HS-27A (cell line): ENCODE results near the gene FAM107B.
"Not testable (repeated sequence)": the region's sequence is repeated elsewhere in the genome, so short reads cannot be mapped to it uniquely, and the experiment has no call there.

ENCODE experiments used
- DNase-seq: peaks from one replicate; pipeline ENCODE4 v3.0.0-alpha.2; 2012; ENCODE audit warnings: low read depth, missing footprints

Gene FAM107B

GRCh38 chr10:14600065-14600464, 174.6 kb downstream of the FAM107B start:
- DNase-seq, result no peak

DNA sequence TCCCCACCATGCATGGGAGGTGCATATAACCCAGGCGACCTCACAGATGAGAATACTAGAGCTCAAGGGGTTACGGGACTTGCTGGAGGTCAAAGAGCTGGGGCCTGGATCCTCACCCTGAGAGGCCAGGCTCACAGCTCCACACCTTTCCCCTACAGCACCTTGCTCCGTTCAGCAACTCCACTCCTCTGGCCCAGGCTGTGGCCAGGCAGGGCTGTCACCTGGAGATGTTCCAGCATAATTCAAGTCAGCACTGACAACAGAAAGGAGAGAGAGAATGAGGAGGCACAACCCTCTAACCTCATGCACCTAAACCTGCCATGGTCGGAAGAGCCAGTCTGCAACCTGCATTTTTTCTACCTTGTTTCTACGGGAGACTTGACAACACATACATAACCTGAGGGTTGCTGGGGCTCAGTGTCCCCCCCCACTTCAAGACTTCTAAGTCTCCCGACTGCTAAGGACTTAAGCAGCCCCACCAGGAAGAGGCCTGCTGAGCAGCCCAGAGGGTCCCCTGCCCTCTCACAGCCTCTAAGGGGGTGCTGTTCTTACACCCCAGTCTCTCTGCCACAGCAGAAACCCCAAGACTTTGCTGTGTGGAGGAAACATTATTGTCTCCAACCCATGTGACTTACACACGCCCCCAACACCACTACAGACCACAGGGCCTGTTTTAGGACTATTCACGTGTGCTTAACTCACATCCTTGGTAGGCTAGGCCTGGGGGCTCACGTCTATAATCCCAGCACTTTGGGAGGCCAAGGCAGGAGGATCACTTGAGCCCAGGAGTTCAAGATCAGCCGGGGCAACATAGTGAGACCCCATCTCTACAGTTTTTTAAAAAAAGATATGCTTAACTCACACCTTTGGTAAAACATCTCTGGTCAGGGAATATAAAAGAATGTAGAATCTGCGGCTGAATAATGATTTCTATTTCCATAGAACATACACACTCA, 175.6 kb downstream of the FAM107B start:
- DNase-seq, result no peak

- no peak for DNase-seq
These were observed 179.0 kb downstream of the FAM107B start for GRCh38 chr10:14595526-14596182.

- no peak for DNase-seq
These were observed 179.7 kb downstream of the FAM107B start for GRCh38 chr10:14594878-14595525.

DNA sequence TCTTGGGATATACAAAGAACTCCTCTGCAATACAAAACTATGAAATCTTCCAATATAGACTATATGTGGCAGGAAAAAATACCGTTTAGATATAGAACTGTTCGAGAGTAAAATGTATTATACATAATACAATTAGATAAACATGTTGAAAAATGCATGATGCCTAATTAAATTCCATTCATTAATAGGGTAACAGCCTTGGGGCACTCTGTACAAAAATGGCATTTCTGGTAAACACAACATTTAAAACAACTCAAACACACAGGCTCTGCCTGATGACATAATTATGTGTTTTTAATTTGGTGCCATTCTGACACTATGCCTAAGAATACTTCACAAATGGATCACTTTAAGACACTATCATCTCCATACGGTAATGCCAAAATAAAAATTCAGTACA, 180.9 kb downstream of the FAM107B start:
- no peak for DNase-seq

GRCh38 chr10:14592566-14592965, 182.1 kb downstream of the FAM107B start:
- no peak for DNase-seq

DNA sequence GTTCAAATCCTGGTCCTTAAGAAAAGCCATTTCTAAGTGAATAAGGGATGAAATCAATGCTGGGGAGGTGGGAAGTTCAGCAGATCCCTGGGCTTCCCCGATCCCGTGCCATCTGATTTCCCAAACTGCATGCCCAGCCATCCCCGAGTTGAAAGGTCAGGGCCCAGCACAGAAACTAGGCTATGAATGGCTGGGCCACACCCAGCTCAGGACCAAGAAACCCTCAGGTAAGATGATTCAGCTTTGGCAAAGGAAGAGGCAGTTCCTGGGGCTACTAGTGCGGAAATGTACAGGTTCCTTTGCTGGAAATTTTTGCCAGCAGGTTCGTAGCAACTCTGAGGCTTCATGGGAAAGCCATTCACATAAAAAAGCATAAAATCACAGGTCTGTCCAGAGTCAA, 182.7 kb downstream of the FAM107B start:
- DNase-seq, result no peak

- DNase-seq, result not testable (repeated sequence)
These were observed 185.8 kb downstream of the FAM107B start for GRCh38 chr10:14588938-14589294.

GRCh38 chr10:14588084-14588937, 186.4 kb downstream of the FAM107B start:
- DNase-seq, result peak; percentile 67

- DNase-seq, result no peak
These were observed 187.1 kb downstream of the FAM107B start for GRCh38 chr10:14587540-14588083.

- no peak for DNase-seq
These were observed 187.8 kb downstream of the FAM107B start for GRCh38 chr10:14586901-14587300.

DNA sequence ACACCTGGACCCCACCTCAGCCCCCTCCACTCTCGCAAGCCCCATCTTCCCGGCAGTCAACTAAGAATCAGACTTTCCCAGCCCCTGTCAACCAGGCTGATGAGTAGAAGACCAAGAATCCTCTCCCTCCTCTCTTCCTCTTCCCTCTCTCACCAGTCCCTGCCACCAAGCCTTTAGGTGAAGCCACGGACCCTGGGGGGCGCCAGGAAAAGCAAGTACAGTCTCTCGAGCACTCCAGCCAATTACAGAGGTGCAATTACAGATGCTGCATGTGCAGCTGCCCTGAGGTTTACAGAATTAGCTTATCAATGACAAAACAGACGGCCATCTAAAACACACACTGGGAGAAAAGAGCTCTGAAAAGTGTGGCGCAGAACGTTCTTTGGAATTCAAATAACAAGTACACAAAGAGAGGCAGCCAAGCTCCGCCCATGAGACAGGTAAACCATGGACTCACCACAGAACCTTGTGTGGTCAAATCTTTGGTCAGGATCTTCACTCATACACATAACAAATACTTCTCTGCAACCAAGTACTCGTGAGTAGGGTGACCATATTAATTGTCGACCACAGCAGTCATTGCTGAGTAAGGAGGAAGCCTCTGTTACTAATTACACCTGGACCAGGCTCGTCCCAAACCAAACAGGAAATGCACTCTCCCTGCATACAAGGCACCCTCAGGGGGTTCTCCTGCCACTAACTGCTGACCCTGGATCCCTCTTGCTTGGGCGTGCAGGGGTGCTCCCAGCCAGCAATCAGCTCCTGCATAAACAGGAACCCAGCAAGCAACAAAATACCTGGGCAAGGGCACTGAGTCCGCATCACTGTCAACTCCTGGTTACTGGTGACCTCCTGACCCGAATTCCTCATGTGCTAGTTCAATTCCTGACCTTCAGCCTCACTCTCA, 189.2 kb downstream of the FAM107B start:
- no peak for DNase-seq

DNA sequence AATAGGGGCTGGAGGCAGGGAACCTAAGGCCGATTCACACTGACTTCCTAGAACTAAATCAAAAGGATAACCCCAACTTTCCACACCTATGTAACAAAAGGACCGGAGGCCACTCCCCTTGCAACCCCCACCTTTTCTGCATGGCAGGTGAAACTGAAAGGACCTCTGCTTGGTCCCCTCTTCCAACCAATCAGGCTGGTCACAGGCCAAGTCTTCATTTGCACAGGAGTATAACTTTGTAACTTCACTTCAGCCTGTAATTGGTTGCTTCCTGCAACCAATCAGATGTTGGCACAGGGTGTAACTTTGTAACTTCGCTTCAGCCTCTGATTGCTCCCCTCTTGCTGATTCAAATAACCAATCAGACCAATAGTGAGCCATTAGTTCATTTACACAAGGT, 190.0 kb downstream of the FAM107B start:
- no peak for DNase-seq

GRCh38 chr10:14583967-14584366, 190.7 kb downstream of the FAM107B start:
- no peak for DNase-seq

DNA sequence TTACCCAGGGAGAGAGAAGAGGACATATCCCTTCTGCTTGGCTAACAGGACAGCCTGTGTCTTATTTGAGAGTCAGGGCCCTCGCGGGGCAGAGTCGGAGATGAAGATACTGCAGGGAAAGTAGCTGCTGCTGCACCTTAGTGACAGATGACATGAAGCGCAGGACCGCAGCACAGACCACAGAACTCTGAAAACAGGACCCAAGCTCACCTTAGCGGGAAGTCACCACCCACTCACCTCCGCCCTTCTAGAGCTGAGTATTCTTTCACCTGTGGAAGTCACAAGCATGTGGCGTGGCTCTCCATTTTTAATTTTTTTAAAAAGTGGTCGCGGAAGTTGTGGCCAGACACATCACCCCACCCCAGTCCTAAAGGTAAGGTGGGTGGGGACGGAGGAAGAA, 191.4 kb downstream of the FAM107B start:
- DNase-seq, result no peak

GRCh38 chr10:14581553-14582321, 193.0 kb downstream of the FAM107B start:
- DNase-seq, result no peak

DNA sequence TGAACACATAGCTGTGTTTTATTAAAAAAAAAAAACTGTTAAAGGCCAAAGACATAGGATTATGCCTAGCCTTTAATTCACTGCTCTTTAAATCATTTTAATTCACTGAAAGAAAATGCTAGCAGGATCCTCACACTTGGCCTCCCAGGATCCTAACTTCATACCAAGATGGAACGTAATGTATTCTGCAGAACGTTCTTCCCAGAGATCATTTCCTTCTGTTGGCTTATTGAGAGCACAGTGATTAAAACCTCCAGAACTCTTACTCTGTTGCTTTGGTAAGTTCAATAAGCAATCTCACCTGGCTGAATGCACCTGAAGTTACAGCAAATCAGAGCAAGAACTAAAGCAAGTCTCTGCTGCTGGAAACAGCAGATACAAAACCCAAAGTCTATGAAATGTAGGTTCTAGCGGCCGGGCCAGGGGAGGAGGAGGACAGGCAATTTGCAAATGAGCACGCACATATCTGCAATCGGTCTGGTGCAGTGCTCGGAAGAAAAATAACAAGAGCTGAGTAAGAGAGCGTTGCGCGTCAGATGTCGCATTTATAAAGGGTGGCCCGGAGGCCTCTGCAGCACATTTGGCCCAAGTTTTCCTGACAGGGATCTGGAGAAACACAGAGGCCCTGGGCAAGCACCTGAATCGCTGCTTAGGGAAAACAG, 193.9 kb downstream of the FAM107B start:
- DNase-seq, result no peak

DNA sequence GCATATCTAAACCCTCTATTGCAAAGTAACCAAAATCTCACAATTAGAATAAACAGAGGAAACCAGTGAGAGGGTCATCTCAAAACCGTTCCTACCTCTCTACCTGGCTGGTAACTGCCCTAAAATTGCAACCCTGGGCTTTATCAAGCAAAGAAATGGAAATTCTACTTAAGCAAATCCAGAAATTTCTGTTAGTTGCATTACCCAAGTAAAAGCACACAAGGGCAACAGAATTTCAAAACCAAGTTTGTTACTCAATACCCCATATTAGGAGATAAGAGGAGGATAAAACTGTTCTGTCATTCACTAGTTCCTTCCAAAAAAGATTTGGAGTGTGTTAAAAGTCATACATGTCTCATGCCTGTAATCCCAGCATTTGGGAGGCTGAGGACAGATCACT, 195.3 kb downstream of the FAM107B start:
- no peak for DNase-seq
